Neural progenitor cell (in vitro differentiated cells): ENCODE results near the gene MAD1L1. TPM values are rescaled to one million over a fixed set of nuclear protein-coding genes. Genes with fewer than 3 reads are reported as not detected.

Experiments used
- DNase-seq: peaks from one replicate; pipeline ENCODE4 v3.0.0-alpha.2; 2016; ENCODE audit warnings: low spot score
- H2AFZ ChIP-seq: fragments of 200-600 bp; sonication (generic); replicated peaks from 2 replicates; pipeline ENCODE4 v1.6.1; 2016; ENCODE audit warnings: antibody characterized with exemption
- H3F3A ChIP-seq: fragments of 200-600 bp; sonication (generic); 2 replicates; pipeline ENCODE4 v1.6.1; 2016; ENCODE audit warnings: antibody characterized with exemption, low read depth
- H3K27ac ChIP-seq: fragments of 200-600 bp; sonication (generic); 2 replicates; pipeline ENCODE4 v1.5.1; 2016; ENCODE audit warnings: mild to moderate bottlenecking
- H3K27me3 ChIP-seq: fragments of 200-600 bp; sonication (generic); 2 replicates; pipeline ENCODE4 v1.6.1; 2016; ENCODE audit warnings: mild to moderate bottlenecking, moderate library complexity
- H3K36me3 ChIP-seq: fragments of 200-600 bp; sonication (generic); 2 replicates; pipeline ENCODE4 v1.5.1; 2016
- H3K4me1 ChIP-seq: fragments of 200-600 bp; sonication (generic); 2 replicates; pipeline ENCODE4 v1.6.1; 2016; ENCODE audit warnings: mixed run types
- H3K4me2 ChIP-seq: fragments of 200-600 bp; sonication (generic); 2 replicates; pipeline ENCODE4 v1.6.1; 2016
- H3K4me3 ChIP-seq: fragments of 200-600 bp; sonication (generic); 2 replicates; pipeline ENCODE4 v1.5.1; 2016
- H3K79me2 ChIP-seq: fragments of 200-600 bp; sonication (generic); 2 replicates; pipeline ENCODE4 v1.6.1; 2016; ENCODE audit warnings: low read depth
- H3K9ac ChIP-seq: fragments of 200-600 bp; sonication (generic); 2 replicates; pipeline ENCODE4 v1.6.1; 2016
- H3K9me3 ChIP-seq: fragments of 200-600 bp; sonication (generic); 2 replicates; pipeline ENCODE4 v1.5.1; 2016; ENCODE audit warnings: low read depth
- H4K20me1 ChIP-seq: fragments of 200-600 bp; sonication (generic); 2 replicates; pipeline ENCODE4 v1.6.1; 2016; ENCODE audit warnings: low read depth
- H3K27ac Mint-ChIP-seq: 3 replicates; pipeline ENCODE4 v1.8.0; 2021; ENCODE audit warnings: mixed read lengths
- H3K27me3 Mint-ChIP-seq: 2 replicates; pipeline ENCODE4 v1.8.0; 2022; ENCODE audit warnings: low read depth, mild to moderate bottlenecking, inconsistent platforms, moderate library complexity, mixed read lengths; ENCODE audit not compliant: insufficient read depth
- H3K36me3 Mint-ChIP-seq: 3 replicates; pipeline ENCODE4 v1.8.0; 2021; ENCODE audit warnings: mixed read lengths
- H3K4me1 Mint-ChIP-seq: 3 replicates; pipeline ENCODE4 v1.8.0; 2021; ENCODE audit warnings: mixed read lengths
- H3K4me3 Mint-ChIP-seq: 3 replicates; pipeline ENCODE4 v1.8.0; 2021; ENCODE audit warnings: mild to moderate bottlenecking, moderate library complexity, mixed read lengths
- H3K9me3 Mint-ChIP-seq: 3 replicates; pipeline ENCODE4 v1.8.0; 2020; ENCODE audit warnings: mixed read lengths
- EZH2 ChIP-seq: fragments of 200-600 bp; sonication (generic); IDR thresholded peaks from 2 replicates; pipeline ENCODE4 v1.6.1; 2017; ENCODE audit warnings: antibody characterized with exemption, mild to moderate bottlenecking, moderate library complexity
- EZH2phosphoT487 ChIP-seq: fragments of 200-600 bp; sonication (generic); IDR thresholded peaks from 2 replicates; pipeline ENCODE4 v1.6.1; 2017; ENCODE audit warnings: antibody characterized with exemption
- total RNA-seq: library from RNA; depleted of rRNA; stranded (reverse); fragments of >200 nt; gene quantifications from 2 replicates; pipeline ENCODE4 v1.2.3, GENCODE V29; 2015; ENCODE audit warnings: low replicate concordance
- TF ChIP-seq, protein P1 (sequence below): fragments of 200-600 bp; sonication (generic); IDR thresholded peaks from 2 replicates; pipeline ENCODE4 v1.5.1; 2017; ENCODE audit warnings: antibody characterized with exemption, mild to moderate bottlenecking

MAD1L1 gene
- total RNA-seq, 1 donor from 2014 or later: 23.7 TPM

DNA sequence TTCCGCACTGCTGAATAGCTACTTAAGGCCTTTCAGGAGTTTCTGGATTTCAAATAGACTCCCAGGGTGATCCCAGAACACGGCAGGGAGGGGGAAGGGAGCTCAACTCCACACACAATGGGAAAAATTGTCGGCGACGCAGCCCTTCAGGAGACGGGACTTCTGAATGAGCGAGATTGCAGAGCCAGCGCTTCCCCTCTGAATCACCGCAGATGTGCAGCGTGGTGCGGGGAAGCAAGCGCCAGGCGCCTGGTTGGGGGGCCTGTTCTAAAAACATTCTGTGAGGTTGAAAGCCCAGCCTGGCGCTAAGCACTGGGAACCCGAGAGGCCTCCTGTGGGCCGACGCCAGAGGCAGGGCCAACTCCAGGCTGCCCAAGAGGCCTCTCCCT lies 163.3 kb downstream of the MAD1L1 start:
- Histone ChIP-seq H3K36me3 (no peaks in the 10 kb centered on the region), H3K9me3 (no peaks in the 10 kb centered on the region), H3F3A (peaks cover 14% of the 10 kb centered on the region), H3K4me1 (peaks cover 36% of the 10 kb centered on the region), H3K9ac (no peak overlapping the region), H3K4me3 (no peak overlapping the region), H3K27me3 (no peaks in the 10 kb centered on the region), H3K79me2 (no peaks in the 10 kb centered on the region), H3K27ac (peak overlapping the region; percentile 91), H4K20me1 (no peaks in the 10 kb centered on the region), H3K4me2 (peak overlapping the region; percentile 43), H2AFZ (no peak overlapping the region)
- Mint-ChIP-seq H3K27me3 (peaks cover 12% of the 10 kb centered on the region), H3K4me3 (peak overlapping the region; percentile 77), H3K4me1 (peaks cover 66% of the 10 kb centered on the region), H3K36me3 (peaks cover 5% of the 10 kb centered on the region), H3K27ac (peak overlapping the region; percentile 96), H3K9me3 (no peaks in the 10 kb centered on the region)
- TF ChIP-seq EZH2phosphoT487: no peak
- no peak for TF ChIP-seq EZH2
- TF ChIP-seq, protein P1, sequence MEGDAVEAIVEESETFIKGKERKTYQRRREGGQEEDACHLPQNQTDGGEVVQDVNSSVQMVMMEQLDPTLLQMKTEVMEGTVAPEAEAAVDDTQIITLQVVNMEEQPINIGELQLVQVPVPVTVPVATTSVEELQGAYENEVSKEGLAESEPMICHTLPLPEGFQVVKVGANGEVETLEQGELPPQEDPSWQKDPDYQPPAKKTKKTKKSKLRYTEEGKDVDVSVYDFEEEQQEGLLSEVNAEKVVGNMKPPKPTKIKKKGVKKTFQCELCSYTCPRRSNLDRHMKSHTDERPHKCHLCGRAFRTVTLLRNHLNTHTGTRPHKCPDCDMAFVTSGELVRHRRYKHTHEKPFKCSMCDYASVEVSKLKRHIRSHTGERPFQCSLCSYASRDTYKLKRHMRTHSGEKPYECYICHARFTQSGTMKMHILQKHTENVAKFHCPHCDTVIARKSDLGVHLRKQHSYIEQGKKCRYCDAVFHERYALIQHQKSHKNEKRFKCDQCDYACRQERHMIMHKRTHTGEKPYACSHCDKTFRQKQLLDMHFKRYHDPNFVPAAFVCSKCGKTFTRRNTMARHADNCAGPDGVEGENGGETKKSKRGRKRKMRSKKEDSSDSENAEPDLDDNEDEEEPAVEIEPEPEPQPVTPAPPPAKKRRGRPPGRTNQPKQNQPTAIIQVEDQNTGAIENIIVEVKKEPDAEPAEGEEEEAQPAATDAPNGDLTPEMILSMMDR: no peak
- DNase-seq: peak; percentile 85

DNA sequence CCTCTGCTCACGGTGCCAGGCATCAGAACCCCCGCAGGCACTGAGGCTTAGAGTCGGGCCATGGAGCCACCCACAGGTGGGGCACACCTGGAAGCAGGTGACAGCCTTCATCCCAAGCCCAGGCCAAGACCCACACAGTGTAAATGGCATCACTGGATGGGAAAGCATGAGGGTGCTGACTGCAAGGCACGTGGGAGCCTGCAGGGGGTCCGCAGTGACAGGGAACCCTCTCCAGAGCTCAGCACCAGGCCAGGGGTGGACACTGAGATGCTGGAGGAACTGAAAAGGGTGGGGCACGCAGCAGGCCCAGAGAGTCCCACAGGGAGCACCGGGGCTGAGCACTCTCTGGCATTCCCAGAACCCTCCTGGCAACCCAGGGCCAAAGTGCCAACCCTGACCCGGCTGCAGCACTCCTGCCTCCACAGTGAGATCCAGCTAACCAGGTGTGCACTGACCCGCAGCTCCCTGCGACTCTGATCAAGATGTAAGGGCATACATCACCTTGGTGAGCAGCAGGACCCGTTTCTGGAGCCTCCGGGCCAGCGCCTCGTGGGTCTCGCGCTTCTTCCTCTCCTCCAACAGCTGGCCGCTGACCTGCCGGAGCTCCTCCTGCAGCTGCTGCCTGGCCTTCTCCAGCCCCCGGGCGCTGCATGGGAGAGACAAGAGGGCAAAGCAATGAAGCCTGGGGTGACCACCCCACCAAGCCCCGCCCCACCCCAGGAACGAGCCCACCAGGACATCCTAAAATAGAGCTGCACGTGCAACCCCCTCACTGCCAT lies 163.9 kb downstream of the MAD1L1 start:
- Histone ChIP-seq H3F3A (peaks cover 14% of the 10 kb centered on the region), H3K9ac (no peak overlapping the region), H4K20me1 (no peaks in the 10 kb centered on the region), H3K4me3 (no peak overlapping the region), H3K27ac (peak overlapping the region; percentile 91), H2AFZ (no peak overlapping the region), H3K36me3 (no peaks in the 10 kb centered on the region), H3K4me2 (peak overlapping the region; percentile 43), H3K9me3 (no peaks in the 10 kb centered on the region), H3K79me2 (no peaks in the 10 kb centered on the region), H3K4me1 (peaks cover 36% of the 10 kb centered on the region), H3K27me3 (no peaks in the 10 kb centered on the region)
- peak overlapping the region; percentile 30 for H3K4me3 Mint-ChIP-seq
- H3K36me3 Mint-ChIP-seq: peaks cover 6% of the 10 kb centered on the region
- DNase-seq: no peak
- H3K9me3 Mint-ChIP-seq: no peaks in the 10 kb centered on the region
- TF ChIP-seq EZH2phosphoT487 (no peak), EZH2 (no peak)
- TF ChIP-seq, protein P1: no peak
- H3K27me3 Mint-ChIP-seq: peaks cover 14% of the 10 kb centered on the region
- H3K4me1 Mint-ChIP-seq: peaks cover 69% of the 10 kb centered on the region
- peak overlapping the region; percentile 95 for H3K27ac Mint-ChIP-seq

DNA sequence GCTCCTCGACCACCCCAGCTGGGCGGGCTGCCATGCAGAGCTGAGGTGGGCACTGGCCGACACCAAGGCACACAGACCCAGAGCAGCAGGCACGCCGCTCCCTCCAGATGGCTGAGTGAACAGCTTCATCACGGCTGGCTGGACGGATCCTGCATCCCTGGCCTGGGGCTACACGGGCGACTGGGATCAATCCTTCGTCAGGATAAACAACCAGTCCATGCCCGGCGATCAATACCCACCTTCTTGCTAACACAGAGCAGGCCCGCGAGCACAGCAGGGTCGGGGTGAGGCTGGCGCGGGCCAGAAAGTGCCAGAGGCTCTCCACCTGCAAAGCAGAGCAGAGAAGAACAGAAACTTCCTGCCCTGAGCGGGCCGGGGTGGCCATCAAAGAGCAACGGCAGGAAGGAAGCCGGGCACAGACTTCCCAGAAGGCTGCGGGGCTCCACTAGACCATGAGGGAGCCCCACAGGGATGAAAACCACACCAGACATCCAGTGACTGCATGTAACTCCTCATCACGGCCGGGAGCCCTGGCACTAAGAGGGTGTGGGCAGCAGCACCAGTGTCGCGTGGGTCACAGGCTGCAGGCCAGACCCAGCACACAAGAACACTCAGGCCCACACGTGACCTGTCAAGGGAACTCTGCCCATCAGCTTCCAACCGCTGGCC lies 166.4 kb downstream of the MAD1L1 start:
- no peak overlapping the region for H3K4me2 ChIP-seq
- no peaks in the 10 kb centered on the region for H3K27me3 ChIP-seq
- H3K36me3 ChIP-seq: no peaks in the 10 kb centered on the region
- TF ChIP-seq, protein P1: no peak
- TF ChIP-seq EZH2: no peak
- no peak for TF ChIP-seq EZH2phosphoT487
- Mint-ChIP-seq H3K9me3 (peaks cover 2% of the 10 kb centered on the region), H3K4me1 (peaks cover 65% of the 10 kb centered on the region), H3K36me3 (peaks cover 16% of the 10 kb centered on the region), H3K4me3 (no peak overlapping the region), H3K27me3 (peaks cover 13% of the 10 kb centered on the region), H3K27ac (peak overlapping the region; percentile 72)
- no peak overlapping the region for H3K4me3 ChIP-seq
- H3K9ac ChIP-seq: no peak overlapping the region
- H3K9me3 ChIP-seq: no peaks in the 10 kb centered on the region
- H3K27ac ChIP-seq: no peak overlapping the region
- H4K20me1 ChIP-seq: no peaks in the 10 kb centered on the region
- H3K4me1 ChIP-seq: peaks cover 28% of the 10 kb centered on the region
- no peak overlapping the region for H2AFZ ChIP-seq
- H3F3A ChIP-seq: peaks cover 14% of the 10 kb centered on the region
- no peak for DNase-seq
- H3K79me2 ChIP-seq: peaks cover 2% of the 10 kb centered on the region
